Thoracic aorta (tissue), 2 donors: ENCODE results near the gene EXD3. TPM values are rescaled to one million over a fixed set of nuclear protein-coding genes. Genes with fewer than 3 reads are reported as not detected.

Experiments used
- ATAC-seq: fragments of 150-250 bp; one replicate; pipeline ENCODE4 v1.8.0; 2017; ENCODE audit warnings: low read depth; ENCODE audit not compliant: insufficient number of reproducible peaks, low FRiP score
- DNase-seq: peaks from one replicate; pipeline ENCODE4 v3.0.0-alpha.2; 2020; ENCODE audit warnings: low spot score
- H3K27ac ChIP-seq, 2 donors: fragments of 200-600 bp; sonication (generic); 1 replicate in 1 of 2; 2 replicates in 1 of 2; pipeline ENCODE4 v1.5.1; 2016; ENCODE audit warnings: mild to moderate bottlenecking in 2 of 2, moderate library complexity in 2 of 2
- H3K27me3 ChIP-seq: fragments of 200-600 bp; sonication (generic); replicated peaks from 2 replicates; pipeline ENCODE4 v1.6.0; 2016; ENCODE audit warnings: mild to moderate bottlenecking; ENCODE audit not compliant: insufficient read depth
- H3K36me3 ChIP-seq: fragments of 200-600 bp; sonication (generic); one replicate; pipeline ENCODE4 v1.5.1; 2016
- H3K4me1 ChIP-seq, 2 donors: fragments of 200-600 bp; sonication (generic); 1 replicate in 1 of 2; 2 replicates in 1 of 2; pipeline versions ENCODE4 v1.5.1 to v1.6.0; 2016; ENCODE audit warnings: low read depth in 2 of 2, mild to moderate bottlenecking in 1 of 2; ENCODE audit not compliant: control insufficient read depth in 1 of 2
- H3K4me3 ChIP-seq: fragments of 200-600 bp; sonication (generic); 2 replicates; pipeline ENCODE4 v1.5.1; 2016; ENCODE audit warnings: mild to moderate bottlenecking
- H3K9me3 ChIP-seq: fragments of 200-600 bp; sonication (generic); 2 replicates; pipeline ENCODE4 v1.5.1; 2016
- CTCF ChIP-seq: fragments of 200-600 bp; sonication (generic); IDR thresholded peaks from one replicate; pipeline ENCODE4 v1.5.1; 2019; ENCODE audit warnings: antibody characterized with exemption
- total RNA-seq, 2 donors: library from RNA; depleted of rRNA; stranded (reverse); fragments of >200 nt; gene quantifications; one replicate each; pipeline versions ENCODE4 v1.1.0 to v1.2.3, GENCODE V29; 2016

EXD3 gene
- total RNA-seq, 2 donors from 2014 or later = 22.7 to 29.4 TPM

- TF ChIP-seq CTCF = no peak
- no peak for ATAC-seq
- Histone ChIP-seq H3K9me3 (no peaks in the 10 kb centered on the region), H3K27ac (peak overlapping the region in 1 of 2 donors; percentile 17), H3K27me3 (peaks cover 12% of the 10 kb centered on the region), H3K36me3 (no peaks in the 10 kb centered on the region), H3K4me1 (peaks cover 17 to 26% of the 10 kb centered on the region in 2 donors), H3K4me3 (no peak overlapping the region)
- DNase-seq = no peak
These were observed 123.8 kb downstream of the EXD3 start for GRCh38 chr9:137299203-137299565.

GRCh38 chr9:137298401-137299202, 124.4 kb downstream of the EXD3 start:
- Histone ChIP-seq H3K27me3 (peaks cover 12% of the 10 kb centered on the region), H3K4me3 (no peak overlapping the region), H3K27ac (peak overlapping the region in 1 of 2 donors; percentile 17), H3K9me3 (no peaks in the 10 kb centered on the region), H3K36me3 (no peaks in the 10 kb centered on the region), H3K4me1 (peaks cover 17 to 26% of the 10 kb centered on the region in 2 donors)
- no peak for TF ChIP-seq CTCF
- DNase-seq = no peak
- ATAC-seq = no peak

GRCh38 chr9:137297966-137298365, 125.0 kb downstream of the EXD3 start:
- H3K4me3 ChIP-seq = no peak overlapping the region
- H3K27ac ChIP-seq = no peak overlapping the region
- DNase-seq (no peak), ATAC-seq (no peak)
- H3K4me1 ChIP-seq = peaks cover 17 to 26% of the 10 kb centered on the region in 2 donors
- H3K27me3 ChIP-seq = peaks cover 12% of the 10 kb centered on the region
- no peak for TF ChIP-seq CTCF
- H3K9me3 ChIP-seq = no peaks in the 10 kb centered on the region
- H3K36me3 ChIP-seq = no peaks in the 10 kb centered on the region

- peak overlapping the region in 1 of 2 donors; percentile 34 for H3K27ac ChIP-seq
- DNase-seq = no peak
- H3K4me1 ChIP-seq = peaks cover 17 to 20% of the 10 kb centered on the region in 2 donors
- peaks cover 12% of the 10 kb centered on the region for H3K27me3 ChIP-seq
- no peak for TF ChIP-seq CTCF
- H3K36me3 ChIP-seq = no peaks in the 10 kb centered on the region
- ATAC-seq = no peak
- no peak overlapping the region for H3K4me3 ChIP-seq
- no peaks in the 10 kb centered on the region for H3K9me3 ChIP-seq
These were observed 126.0 kb downstream of the EXD3 start for GRCh38 chr9:137296670-137297664.
